NCI-H2227 treated with DMSO at 0.1 percent for 48 hours (cell line): ENCODE data around the gene KIF3C.
A peak's percentile ranks its signal among the peaks of the same experiment; 100 is the strongest.

Source experiments
- DNase-seq: peaks from one replicate; lab custom pipeline; 2025; lab: John Stamatoyannopoulos, UW

The KIF3C gene

GRCh38 chr2:25877431-25878360 is 104.6 kb downstream of the KIF3C start:
- peak; percentile 33 for DNase-seq
